NCI-H1092 treated with DMSO at 0.1 percent for 48 hours (cell line): ENCODE data around the gene C6orf136.

Source experiments
- DNase-seq: peaks from one replicate; lab custom pipeline; 2025; lab: John Stamatoyannopoulos, UW

Gene C6orf136

DNA sequence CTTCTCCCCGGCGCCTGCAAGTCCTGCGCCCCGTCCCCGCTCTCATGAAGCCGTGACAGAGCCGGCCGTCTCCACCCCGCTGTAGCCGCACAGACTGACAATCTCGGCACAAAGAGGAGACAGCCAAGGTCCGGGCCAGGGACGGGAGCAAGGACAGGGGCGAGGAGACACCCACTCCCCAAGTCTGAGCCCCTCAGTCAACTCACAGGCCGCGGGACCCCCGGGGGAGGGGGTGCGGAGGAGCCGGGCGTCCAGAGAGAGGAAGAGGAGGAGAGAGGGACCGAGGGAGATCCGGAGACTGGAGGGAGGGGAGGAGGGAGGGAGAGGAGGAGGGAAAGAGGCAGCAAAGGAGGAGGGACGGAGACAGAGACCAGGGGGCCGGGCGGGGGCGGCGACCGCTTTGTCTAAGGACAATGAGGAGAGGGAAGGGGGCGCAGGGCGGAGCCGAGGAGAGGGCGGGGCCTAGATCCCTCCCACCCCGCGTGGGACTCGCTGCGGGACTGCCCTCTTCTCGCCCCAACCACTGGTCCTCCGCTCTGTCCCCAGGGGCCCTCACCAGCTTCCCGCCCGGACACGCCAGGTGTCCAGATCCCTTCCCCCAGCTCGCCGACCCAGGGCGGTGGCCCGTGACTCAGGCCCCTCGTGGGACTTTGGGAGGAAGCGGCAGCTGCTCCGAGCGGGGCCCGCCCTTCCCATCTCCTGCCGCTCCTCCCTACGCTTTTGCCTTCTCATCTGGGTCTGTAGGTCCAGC is 40.1 kb downstream of the C6orf136 start:
- DNase-seq = peak; percentile 50

GRCh38 chr6:30687659-30688431 is 40.9 kb downstream of the C6orf136 start:
- DNase-seq = no peak

DNA sequence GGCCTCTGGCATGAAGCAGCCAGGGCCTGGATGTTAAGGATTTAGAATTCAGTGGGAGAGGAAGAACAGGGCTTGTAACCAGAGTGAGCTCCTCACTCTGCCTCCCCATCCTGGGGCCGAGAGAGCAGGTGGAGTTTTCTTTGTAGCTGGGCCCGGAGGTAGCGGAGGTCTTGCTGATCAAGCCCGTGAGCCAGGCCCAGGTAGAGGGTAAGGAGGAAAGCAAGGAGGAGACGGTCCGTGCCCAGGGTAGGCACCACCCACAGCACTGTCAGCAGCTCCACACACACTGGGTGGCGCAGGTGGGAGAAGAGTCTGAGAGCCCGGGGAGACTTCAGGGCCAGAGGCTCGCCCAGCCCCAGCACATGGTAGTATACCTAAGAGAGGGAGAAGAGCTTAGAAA is 41.6 kb downstream of the C6orf136 start:
- DNase-seq = no peak

GRCh38 chr6:30689022-30689865 is 42.3 kb downstream of the C6orf136 start:
- DNase-seq = no peak

- no peak for DNase-seq
Observed at GRCh38 chr6:30689985-30690384, 43.1 kb downstream of the C6orf136 start.

GRCh38 chr6:30690403-30691207 is 43.7 kb downstream of the C6orf136 start, which contains the start of gene NRM:
TSS of gene NRM (minus strand) at chr6:30690984. CDS start at chr6:30690974, 10 bp downstream.
- peak; percentile 73 for DNase-seq

DNA sequence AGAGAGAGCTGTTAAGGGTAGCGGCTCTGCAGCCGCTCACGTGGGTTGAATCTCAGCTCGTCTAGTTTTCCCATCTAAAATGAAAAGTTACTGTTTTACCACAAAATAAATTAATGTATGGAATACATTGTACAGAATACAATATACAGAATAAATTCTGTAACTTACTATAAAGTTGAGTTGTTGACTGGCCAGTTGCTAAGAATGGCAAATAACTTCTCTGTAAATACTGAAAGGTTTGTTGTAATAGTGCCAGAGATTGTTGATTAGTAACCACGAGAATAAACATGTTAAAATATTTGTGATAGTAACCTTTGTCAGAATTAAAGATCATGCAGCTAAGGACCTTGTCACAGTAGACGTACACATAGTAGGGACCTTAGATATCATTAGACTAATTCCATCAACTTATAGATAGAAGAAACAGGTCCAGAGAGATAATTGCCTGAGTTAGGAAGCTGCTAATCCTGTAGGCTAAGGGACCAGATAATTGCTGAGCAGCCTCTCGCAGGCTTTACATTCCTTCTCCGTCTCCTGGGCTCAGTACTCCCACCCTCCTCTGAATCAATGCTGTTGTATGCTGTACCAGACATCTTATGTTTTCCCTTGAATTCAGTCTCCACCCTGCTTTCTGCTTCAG is 44.4 kb downstream of the C6orf136 start:
- DNase-seq = no peak

GRCh38 chr6:30696432-30696831 is 49.5 kb downstream of the C6orf136 start:
- no peak for DNase-seq

- DNase-seq = no peak
Observed at GRCh38 chr6:30700340-30700739, 53.4 kb downstream of the C6orf136 start.
